HFF-Myc (cell line): ENCODE measurements around the gene C1orf87.

Experiments
- DNase-seq: peaks from one replicate; pipeline ENCODE4 v3.0.0-alpha.2; 2011; ENCODE audit warnings: low read depth; ENCODE audit errors: extremely low read depth
- H3K4me3 ChIP-seq: replicated peaks from 2 replicates; pipeline ENCODE4 v1.5.1; 2011; ENCODE audit warnings: low read depth, mild to moderate bottlenecking, control low read depth, low read length
- CTCF ChIP-seq: IDR thresholded peaks from 2 replicates; pipeline ENCODE4 v1.5.1; 2012; ENCODE audit warnings: mild to moderate bottlenecking, low read depth, low read length, control low read depth; ENCODE audit errors: missing control alignments

C1orf87 gene

DNA sequence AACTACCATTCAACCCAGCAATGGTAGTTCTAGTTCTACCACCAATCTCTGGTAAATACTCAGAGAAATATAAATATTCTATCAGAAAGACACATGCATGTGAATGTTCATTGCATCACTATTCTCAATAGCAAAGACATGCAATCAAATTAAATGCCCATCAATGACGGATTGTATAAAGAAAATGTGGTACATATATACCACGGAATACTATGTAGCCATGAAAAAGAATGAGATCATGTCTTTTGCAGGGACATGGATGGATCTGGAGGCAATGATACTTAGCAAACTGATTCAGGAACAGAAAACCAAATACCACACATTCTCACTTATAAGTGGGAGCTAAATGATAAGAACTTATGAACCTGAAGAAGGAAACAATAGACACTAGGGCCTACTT is 37.5 kb upstream of the C1orf87 start:
- no peak overlapping the region for H3K4me3 ChIP-seq
- DNase-seq: no peak
- TF ChIP-seq CTCF: no peak

- no peak for DNase-seq
- no peak overlapping the region for H3K4me3 ChIP-seq
- TF ChIP-seq CTCF: no peak
These were observed 34.6 kb upstream of the C1orf87 start for GRCh38 chr1:60108196-60108595.

- peak; percentile 59 for DNase-seq
- H3K4me3 ChIP-seq: no peak overlapping the region
- TF ChIP-seq CTCF: no peak
These were observed 29.6 kb upstream of the C1orf87 start for GRCh38 chr1:60103186-60103585.

GRCh38 chr1:60102267-60103061 is 28.9 kb upstream of the C1orf87 start:
- no peak for TF ChIP-seq CTCF
- H3K4me3 ChIP-seq: no peak overlapping the region
- peak; percentile 24 for DNase-seq

- DNase-seq: no peak
- no peak overlapping the region for H3K4me3 ChIP-seq
- TF ChIP-seq CTCF: no peak
These were observed 27.9 kb upstream of the C1orf87 start for GRCh38 chr1:60101516-60101915.

DNA sequence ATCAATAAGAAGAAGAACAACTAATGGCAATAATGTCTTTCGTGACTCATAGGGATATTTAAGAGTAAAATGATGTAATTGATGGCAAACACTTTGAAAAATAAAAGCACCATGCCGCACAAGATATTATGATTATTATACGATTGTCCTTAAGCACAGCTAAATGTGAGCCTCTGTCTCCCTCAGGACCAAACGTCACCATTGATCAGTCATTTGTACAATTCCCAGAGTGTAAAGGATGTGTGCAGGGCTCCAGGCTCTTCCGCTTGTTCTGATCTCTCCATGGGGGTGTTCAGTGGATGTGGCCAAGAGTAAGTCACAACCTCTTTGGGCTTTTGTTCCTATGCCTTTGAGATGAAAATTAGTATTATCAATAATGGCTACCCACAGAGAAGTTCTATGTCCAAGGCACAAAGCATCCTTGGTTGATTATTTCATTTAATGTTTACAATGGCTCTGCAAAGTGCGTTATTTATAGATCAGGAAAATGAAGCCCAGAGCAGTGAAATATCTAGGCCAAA is 17.7 kb upstream of the C1orf87 start:
- no peak for DNase-seq
- H3K4me3 ChIP-seq: no peak overlapping the region
- no peak for TF ChIP-seq CTCF
